GM12878 (cell line): ENCODE results near the gene VGLL4. TPM values are rescaled to one million over a fixed set of nuclear protein-coding genes. Genes with fewer than 3 reads are reported as not detected.

ENCODE experiments used
- CEBPB ChIP-seq, 2 experiments: fragments of 150-350 bp in 1 of 2; IDR thresholded peaks; 2 replicates each; pipeline ENCODE4 v1.6.1; 2012 to 2014; ENCODE audit warnings: low read depth in 2 of 2, low read length in 2 of 2, borderline replicate concordance in 1 of 2, inconsistent platforms in 1 of 2
- CEBPZ ChIP-seq: fragments of 150-350 bp; IDR thresholded peaks from 2 replicates; pipeline ENCODE4 v1.6.1; 2016; ENCODE audit warnings: low read depth, low read length
- CHD1 ChIP-seq: IDR thresholded peaks from 2 replicates; pipeline ENCODE4 v1.6.1; 2012; ENCODE audit warnings: low read depth, low read length, improper control_type of control experiment
- E2F8 ChIP-seq: fragments of 450-650 bp; IDR thresholded peaks from 2 replicates; pipeline ENCODE4 v1.6.1; 2018; ENCODE audit warnings: mild to moderate bottlenecking, low read depth, moderate library complexity; ENCODE audit not compliant: partially characterized antibody
- EGR1 ChIP-seq, 2 experiments: IDR thresholded peaks; 1 replicate in 1 of 2; 2 replicates in 1 of 2; pipeline ENCODE4 v1.6.1; 2011 to 2012; ENCODE audit warnings: low read depth in 2 of 2, low read length in 2 of 2, borderline replicate concordance in 1 of 2, mild to moderate bottlenecking in 1 of 2, moderate library complexity in 1 of 2
- MEF2A ChIP-seq: IDR thresholded peaks from 2 replicates; pipeline ENCODE4 v1.6.1; 2011; ENCODE audit warnings: low read depth, mild to moderate bottlenecking, low read length, moderate library complexity; ENCODE audit not compliant: insufficient read depth
- NKRF ChIP-seq: fragments of 450-650 bp; conservative IDR thresholded peaks from 2 replicates; pipeline ENCODE4 v1.6.1; 2017; ENCODE audit warnings: mild to moderate bottlenecking, moderate library complexity
- NR2F1 ChIP-seq: fragments of 450-650 bp; conservative IDR thresholded peaks from 2 replicates; pipeline ENCODE4 v1.6.1; 2017; ENCODE audit warnings: mild to moderate bottlenecking
- RUNX3 ChIP-seq: IDR thresholded peaks from 2 replicates; pipeline ENCODE4 v1.6.1; 2012; ENCODE audit warnings: low read length, inconsistent platforms
- TAF1 ChIP-seq: IDR thresholded peaks from 2 replicates; pipeline ENCODE4 v1.6.1; 2011; ENCODE audit warnings: mild to moderate bottlenecking, low read depth, low read length, borderline replicate concordance
- polyA plus RNA-seq, 11 experiments: library from polyadenylated mRNA; depleted of rRNA in 4 of 11; unstranded in 6 of 11; stranded (reverse) in 5 of 11; fragments of >200 nt; fragmentation: Nextera tagmentation in 4 of 11; fragmentation: Illumina TruSeq in 1 of 11; extraction: Ambion mirVana in 4 of 11; extraction: Trizol in 1 of 11; gene quantifications; 1 replicate in 1 of 11; 2 replicates in 10 of 11; pipeline versions ENCODE4 v1.2.1 to v1.2.3, GENCODE V29; 2011 to 2016; ENCODE audit warnings: inconsistent platforms in 2 of 11, missing spikeins in 2 of 11, low read depth in 1 of 11
- total RNA-seq, 4 experiments: library from RNA; depleted of rRNA in 3 of 4; stranded (reverse); fragments of >200 nt in 3 of 4; fragmentation: Illumina TruSeq in 1 of 4; extraction: Trizol in 1 of 4; gene quantifications; 2 replicates each; pipeline versions ENCODE4 v1.2.1 to v1.2.3, GENCODE V29; 2013 to 2021
- TF ChIP-seq, protein P1 (sequence below): fragments of 450-650 bp; formaldehyde crosslinking; IDR thresholded peaks from 2 replicates; pipeline ENCODE4 v1.4.0; 2022; ENCODE audit warnings: mild to moderate bottlenecking, moderate library complexity
- TF ChIP-seq, protein P2 (sequence below): IDR thresholded peaks from 2 replicates; pipeline ENCODE4 v1.6.1; 2012; ENCODE audit warnings: low read depth, low read length, improper control_type of control experiment
- TF ChIP-seq, protein P3 (sequence below): fragments of 450-650 bp; IDR thresholded peaks from 2 replicates; pipeline ENCODE4 v1.6.1; 2016; ENCODE audit warnings: mild to moderate bottlenecking

The VGLL4 gene
- total and polyA plus RNA-seq, 10 of the 15 experiments (the other 5 are each of a cell fraction or from before 2014, with no cell fraction given) = 0.44 to 38.1 (median 16.1) TPM

- TF ChIP-seq CEBPB (IDR thresholded peaks at IDR 0.05; ENCODE audit: borderline replicate concordance in 1 of 2, low read depth in 2 of 2, low read length in 2 of 2) (peak in 1 of 2 experiments; percentile 85; a peak in 3 of 4 replicates), E2F8 (no peak), CEBPZ (no peak), MEF2A (0 out of 2 replicates have a peak, but pooled peaks have one; percentile 45), TAF1 (peak; percentile 36; the same call in 1 of the 2 replicates), NKRF (peak; percentile 62; the same call in 1 of the 2 replicates), NR2F1 (peak; percentile 85), EGR1 (IDR thresholded peaks at IDR 0.05; ENCODE audit: borderline replicate concordance in 1 of 2, low read depth in 2 of 2, low read length in 2 of 2) (peak in 1 of 2 experiments; percentile 28; a peak in 1 of 3 replicates), CHD1 (peak; percentile 81; the same call in 1 of the 2 replicates), RUNX3 (peak; percentile 80)
- TF ChIP-seq, protein P1, sequence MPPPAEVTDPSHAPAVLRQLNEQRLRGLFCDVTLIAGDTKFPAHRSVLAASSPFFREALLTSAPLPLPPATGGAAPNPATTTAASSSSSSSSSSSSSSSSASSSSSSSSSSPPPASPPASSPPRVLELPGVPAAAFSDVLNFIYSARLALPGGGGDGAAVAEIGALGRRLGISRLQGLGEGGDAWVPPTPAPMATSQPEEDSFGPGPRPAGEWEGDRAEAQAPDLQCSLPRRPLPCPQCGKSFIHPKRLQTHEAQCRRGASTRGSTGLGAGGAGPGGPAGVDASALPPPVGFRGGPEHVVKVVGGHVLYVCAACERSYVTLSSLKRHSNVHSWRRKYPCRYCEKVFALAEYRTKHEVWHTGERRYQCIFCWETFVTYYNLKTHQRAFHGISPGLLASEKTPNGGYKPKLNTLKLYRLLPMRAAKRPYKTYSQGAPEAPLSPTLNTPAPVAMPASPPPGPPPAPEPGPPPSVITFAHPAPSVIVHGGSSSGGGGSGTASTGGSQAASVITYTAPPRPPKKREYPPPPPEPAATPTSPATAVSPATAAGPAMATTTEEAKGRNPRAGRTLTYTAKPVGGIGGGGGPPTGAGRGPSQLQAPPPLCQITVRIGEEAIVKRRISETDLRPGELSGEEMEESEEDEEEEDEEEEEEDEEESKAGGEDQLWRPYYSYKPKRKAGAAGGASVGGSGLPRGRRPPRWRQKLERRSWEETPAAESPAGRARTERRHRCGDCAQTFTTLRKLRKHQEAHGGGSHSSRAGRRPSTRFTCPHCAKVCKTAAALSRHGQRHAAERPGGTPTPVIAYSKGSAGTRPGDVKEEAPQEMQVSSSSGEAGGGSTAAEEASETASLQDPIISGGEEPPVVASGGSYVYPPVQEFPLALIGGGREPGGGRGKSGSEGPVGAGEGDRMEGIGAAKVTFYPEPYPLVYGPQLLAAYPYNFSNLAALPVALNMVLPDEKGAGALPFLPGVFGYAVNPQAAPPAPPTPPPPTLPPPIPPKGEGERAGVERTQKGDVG (CRISPR knock-in tag) = no peak
- TF ChIP-seq, protein P2, sequence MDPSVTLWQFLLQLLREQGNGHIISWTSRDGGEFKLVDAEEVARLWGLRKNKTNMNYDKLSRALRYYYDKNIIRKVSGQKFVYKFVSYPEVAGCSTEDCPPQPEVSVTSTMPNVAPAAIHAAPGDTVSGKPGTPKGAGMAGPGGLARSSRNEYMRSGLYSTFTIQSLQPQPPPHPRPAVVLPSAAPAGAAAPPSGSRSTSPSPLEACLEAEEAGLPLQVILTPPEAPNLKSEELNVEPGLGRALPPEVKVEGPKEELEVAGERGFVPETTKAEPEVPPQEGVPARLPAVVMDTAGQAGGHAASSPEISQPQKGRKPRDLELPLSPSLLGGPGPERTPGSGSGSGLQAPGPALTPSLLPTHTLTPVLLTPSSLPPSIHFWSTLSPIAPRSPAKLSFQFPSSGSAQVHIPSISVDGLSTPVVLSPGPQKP = peak; percentile 37; the same call in 1 of the 2 replicates
- TF ChIP-seq, protein P3, sequence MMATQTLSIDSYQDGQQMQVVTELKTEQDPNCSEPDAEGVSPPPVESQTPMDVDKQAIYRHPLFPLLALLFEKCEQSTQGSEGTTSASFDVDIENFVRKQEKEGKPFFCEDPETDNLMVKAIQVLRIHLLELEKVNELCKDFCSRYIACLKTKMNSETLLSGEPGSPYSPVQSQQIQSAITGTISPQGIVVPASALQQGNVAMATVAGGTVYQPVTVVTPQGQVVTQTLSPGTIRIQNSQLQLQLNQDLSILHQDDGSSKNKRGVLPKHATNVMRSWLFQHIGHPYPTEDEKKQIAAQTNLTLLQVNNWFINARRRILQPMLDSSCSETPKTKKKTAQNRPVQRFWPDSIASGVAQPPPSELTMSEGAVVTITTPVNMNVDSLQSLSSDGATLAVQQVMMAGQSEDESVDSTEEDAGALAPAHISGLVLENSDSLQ = peak; percentile 18; the same call in 1 of the 2 replicates
Observed at GRCh38 chr3:11642431-11643191, 1.1 kb downstream of the VGLL4 start (continued).
